Stomach smooth muscle (tissue), 2 donors: ENCODE measurements around the gene CABYR.
"Not testable (repeated sequence)": the region's sequence is repeated elsewhere in the genome, so short reads cannot be mapped to it uniquely, and the experiment has no call there.

Source experiments
- H3K27ac ChIP-seq: one replicate; pipeline ENCODE4 v1.7.0; 2013; ENCODE audit warnings: mild to moderate bottlenecking, low read length, inconsistent platforms
- H3K27me3 ChIP-seq, 2 donors: one replicate each; pipeline ENCODE4 v1.7.0; 2013; ENCODE audit warnings: low read length in 2 of 2; ENCODE audit not compliant: insufficient read depth in 2 of 2, control insufficient read depth in 1 of 2
- H3K36me3 ChIP-seq, 2 donors: one replicate each; pipeline ENCODE4 v1.7.0; 2013; ENCODE audit warnings: low read length in 2 of 2; ENCODE audit not compliant: control insufficient read depth in 2 of 2, insufficient read depth in 2 of 2
- H3K4me1 ChIP-seq: one replicate; pipeline ENCODE4 v1.7.0; 2013; ENCODE audit warnings: low read length; ENCODE audit not compliant: control insufficient read depth, insufficient read depth
- H3K4me3 ChIP-seq, 2 donors: one replicate each; pipeline ENCODE4 v1.7.0; 2013; ENCODE audit warnings: low read length in 2 of 2
- H3K9ac ChIP-seq, 2 donors: one replicate each; pipeline ENCODE4 v1.7.0; 2013; ENCODE audit warnings: low read length in 2 of 2, mild to moderate bottlenecking in 1 of 2
- H3K9me3 ChIP-seq, 2 donors: one replicate each; pipeline ENCODE4 v1.7.0; 2013; ENCODE audit warnings: low read length in 2 of 2; ENCODE audit not compliant: control insufficient read depth in 2 of 2
- donor health status: healthy.
- donor health status: Pancreatic carcinoma.

Gene CABYR

GRCh38 chr18:24130494-24130893 lies 8.4 kb upstream of the CABYR start:
- Histone ChIP-seq H3K27ac (no peak overlapping the region), H3K4me1 (no peaks in the 10 kb centered on the region), H3K4me3 (no peak overlapping the region), H3K27me3 (no peaks in the 10 kb centered on the region), H3K36me3 (peaks cover 7 to 8% of the 10 kb centered on the region in 2 donors), H3K9ac (no peak overlapping the region), H3K9me3 (no peaks in the 10 kb centered on the region)

GRCh38 chr18:24136967-24137373 lies 1.9 kb upstream of the CABYR start:
- Histone ChIP-seq H3K27me3 (peaks cover 2 to 3% of the 10 kb centered on the region in 2 donors), H3K9ac (no peak overlapping the region), H3K27ac (no peak overlapping the region)

GRCh38 chr18:24138409-24138788 lies 463 bp upstream of the CABYR start:
- Histone ChIP-seq H3K27ac (no peak overlapping the region), H3K27me3 (peaks cover 2 to 3% of the 10 kb centered on the region in 2 donors), H3K36me3 (no peaks in the 10 kb centered on the region), H3K9ac (peak overlapping the region; percentile 46 to 51), H3K4me1 (peaks cover 5% of the 10 kb centered on the region), H3K4me3 (peak overlapping the region; percentile 68 to 74), H3K9me3 (no peaks in the 10 kb centered on the region)

More at GRCh38 chr18:24136967-24137373, 1.9 kb upstream of the CABYR start:
- Histone ChIP-seq H3K36me3 (peaks cover 0 to 4% of the 10 kb centered on the region in 2 donors), H3K4me3 (no peak overlapping the region), H3K4me1 (peaks cover 5% of the 10 kb centered on the region), H3K9me3 (no peaks in the 10 kb centered on the region)

GRCh38 chr18:24140697-24141096 lies 1.8 kb downstream of the CABYR start:
- H3K27me3 ChIP-seq, result peaks cover 2 to 3% of the 10 kb centered on the region in 2 donors
- H3K9me3 ChIP-seq, result no peaks in the 10 kb centered on the region
- H3K9ac ChIP-seq, result no peak overlapping the region
- peaks cover 5% of the 10 kb centered on the region for H3K4me1 ChIP-seq
- H3K27ac ChIP-seq, result no peak overlapping the region
- H3K36me3 ChIP-seq, result no peaks in the 10 kb centered on the region
- no peak overlapping the region for H3K4me3 ChIP-seq

- no peaks in the 10 kb centered on the region for H3K36me3 ChIP-seq
- no peak overlapping the region for H3K4me3 ChIP-seq
- H3K9ac ChIP-seq, result no peak overlapping the region
- peaks cover 2 to 3% of the 10 kb centered on the region in 2 donors for H3K27me3 ChIP-seq
- H3K4me1 ChIP-seq, result peaks cover 5% of the 10 kb centered on the region
- H3K9me3 ChIP-seq, result no peaks in the 10 kb centered on the region
- H3K27ac ChIP-seq, result no peak overlapping the region
Observed at GRCh38 chr18:24142376-24142775, 3.5 kb downstream of the CABYR start.

GRCh38 chr18:24149591-24149990 lies 10.7 kb downstream of the CABYR start:
- not testable (repeated sequence) for H3K9me3 ChIP-seq, H3K4me3 ChIP-seq, H3K27me3 ChIP-seq, H3K27ac ChIP-seq, H3K4me1 ChIP-seq, H3K36me3 ChIP-seq, H3K9ac ChIP-seq

- Histone ChIP-seq H3K9ac (no peak overlapping the region), H3K27ac (no peak overlapping the region), H3K4me1 (no peaks in the 10 kb centered on the region), H3K9me3 (no peaks in the 10 kb centered on the region), H3K36me3 (peaks cover 13 to 20% of the 10 kb centered on the region in 2 donors), H3K27me3 (no peaks in the 10 kb centered on the region), H3K4me3 (no peak overlapping the region)
Observed at GRCh38 chr18:24153397-24153796, 14.5 kb downstream of the CABYR start.

- no peak overlapping the region for H3K27ac ChIP-seq
- H3K4me1 ChIP-seq, result no peaks in the 10 kb centered on the region
- peaks cover 35 to 36% of the 10 kb centered on the region in 2 donors for H3K36me3 ChIP-seq
- no peak overlapping the region for H3K9ac ChIP-seq
- H3K9me3 ChIP-seq, result no peaks in the 10 kb centered on the region
- no peaks in the 10 kb centered on the region for H3K27me3 ChIP-seq
- H3K4me3 ChIP-seq, result no peak overlapping the region
Observed at GRCh38 chr18:24157855-24158254, 19.0 kb downstream of the CABYR start.

- H3K9ac ChIP-seq, result no peak overlapping the region
- no peak overlapping the region for H3K27ac ChIP-seq
- no peaks in the 10 kb centered on the region for H3K9me3 ChIP-seq
- H3K27me3 ChIP-seq, result no peaks in the 10 kb centered on the region
- no peak overlapping the region for H3K4me3 ChIP-seq
- H3K36me3 ChIP-seq, result peaks cover 41 to 50% of the 10 kb centered on the region in 2 donors
- no peaks in the 10 kb centered on the region for H3K4me1 ChIP-seq
Observed at GRCh38 chr18:24160086-24160485, 21.2 kb downstream of the CABYR start.

- peaks cover 43 to 54% of the 10 kb centered on the region in 2 donors for H3K36me3 ChIP-seq
- no peak overlapping the region for H3K27ac ChIP-seq
- no peak overlapping the region for H3K4me3 ChIP-seq
- H3K27me3 ChIP-seq, result no peaks in the 10 kb centered on the region
- H3K9me3 ChIP-seq, result no peaks in the 10 kb centered on the region
- no peaks in the 10 kb centered on the region for H3K4me1 ChIP-seq
- no peak overlapping the region for H3K9ac ChIP-seq
Observed at GRCh38 chr18:24161304-24161703, 22.4 kb downstream of the CABYR start.

GRCh38 chr18:24168496-24168895 lies 29.6 kb downstream of the CABYR start:
- Histone ChIP-seq H3K9me3 (no peaks in the 10 kb centered on the region), H3K4me1 (no peaks in the 10 kb centered on the region), H3K9ac (no peak overlapping the region), H3K27ac (no peak overlapping the region), H3K36me3 (peaks cover 39 to 52% of the 10 kb centered on the region in 2 donors), H3K4me3 (no peak overlapping the region), H3K27me3 (no peaks in the 10 kb centered on the region)
